Endothelial cell of umbilical vein (primary cell): ENCODE measurements around the gene TP53RK.

ENCODE experiments used
- EZH2 ChIP-seq: IDR thresholded peaks from 2 replicates; pipeline ENCODE4 v1.6.1; 2012; ENCODE audit warnings: borderline replicate concordance, low read depth, mild to moderate bottlenecking, moderate library complexity, low read length, inconsistent platforms; ENCODE audit not compliant: severe bottlenecking
- TF ChIP-seq, protein P1 (sequence below), 2 donors: IDR thresholded peaks; 1 replicate in 1 of 2; 2 replicates in 1 of 2; pipeline ENCODE4 v1.5.1; 2011; ENCODE audit warnings: low read length in 2 of 2, mild to moderate bottlenecking in 2 of 2, moderate library complexity in 2 of 2, control low read depth in 1 of 2, inconsistent platforms in 1 of 2, low read depth in 1 of 2; ENCODE audit not compliant: insufficient read depth in 1 of 2; ENCODE audit errors: extremely low read depth in 1 of 2

GRCh38 chr20:46709055-46709458 lies 19.8 kb upstream of the TP53RK start:
- TF ChIP-seq, protein P1, sequence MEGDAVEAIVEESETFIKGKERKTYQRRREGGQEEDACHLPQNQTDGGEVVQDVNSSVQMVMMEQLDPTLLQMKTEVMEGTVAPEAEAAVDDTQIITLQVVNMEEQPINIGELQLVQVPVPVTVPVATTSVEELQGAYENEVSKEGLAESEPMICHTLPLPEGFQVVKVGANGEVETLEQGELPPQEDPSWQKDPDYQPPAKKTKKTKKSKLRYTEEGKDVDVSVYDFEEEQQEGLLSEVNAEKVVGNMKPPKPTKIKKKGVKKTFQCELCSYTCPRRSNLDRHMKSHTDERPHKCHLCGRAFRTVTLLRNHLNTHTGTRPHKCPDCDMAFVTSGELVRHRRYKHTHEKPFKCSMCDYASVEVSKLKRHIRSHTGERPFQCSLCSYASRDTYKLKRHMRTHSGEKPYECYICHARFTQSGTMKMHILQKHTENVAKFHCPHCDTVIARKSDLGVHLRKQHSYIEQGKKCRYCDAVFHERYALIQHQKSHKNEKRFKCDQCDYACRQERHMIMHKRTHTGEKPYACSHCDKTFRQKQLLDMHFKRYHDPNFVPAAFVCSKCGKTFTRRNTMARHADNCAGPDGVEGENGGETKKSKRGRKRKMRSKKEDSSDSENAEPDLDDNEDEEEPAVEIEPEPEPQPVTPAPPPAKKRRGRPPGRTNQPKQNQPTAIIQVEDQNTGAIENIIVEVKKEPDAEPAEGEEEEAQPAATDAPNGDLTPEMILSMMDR (IDR thresholded peaks at IDR 0.05; ENCODE audit: extremely low read depth in 1 of 2, insufficient read depth in 1 of 2, low read depth in 1 of 2, low read length in 2 of 2), result no peak
- TF ChIP-seq EZH2, result no peak
